KMS-11 (cell line): Measurements from ENCODE around the gene FAT1.

ENCODE experiments used
- H2AFZ ChIP-seq: fragments of 200-600 bp; sonication (generic); 2 replicates; pipeline ENCODE4 v1.6.1; 2016; ENCODE audit warnings: antibody characterized with exemption, mixed run types, low read depth
- H3K27ac ChIP-seq: fragments of 200-600 bp; sonication (generic); 2 replicates; pipeline ENCODE4 v1.6.1; 2016; ENCODE audit warnings: mild to moderate bottlenecking, mixed run types
- H3K27me3 ChIP-seq: fragments of 200-600 bp; sonication (generic); 2 replicates; pipeline ENCODE4 v1.6.1; 2017; ENCODE audit warnings: mild to moderate bottlenecking, low read depth, mixed run types, moderate library complexity; ENCODE audit not compliant: insufficient read depth
- H3K36me3 ChIP-seq: fragments of 200-600 bp; sonication (generic); 2 replicates; pipeline ENCODE4 v1.6.1; 2017; ENCODE audit warnings: mild to moderate bottlenecking, mixed run types; ENCODE audit not compliant: insufficient read depth
- H3K4me1 ChIP-seq: fragments of 200-600 bp; sonication (generic); 2 replicates; pipeline ENCODE4 v1.6.1; 2016; ENCODE audit warnings: mild to moderate bottlenecking, low read depth, mixed run types; ENCODE audit not compliant: poor library complexity, severe bottlenecking
- H3K4me2 ChIP-seq: fragments of 200-600 bp; sonication (generic); 2 replicates; pipeline ENCODE4 v1.7.0; 2016; ENCODE audit warnings: mild to moderate bottlenecking, mixed run types
- H3K4me3 ChIP-seq: fragments of 200-600 bp; sonication (generic); IDR thresholded peaks from 2 replicates; pipeline ENCODE4 v1.6.1; 2017; ENCODE audit warnings: low read depth, low read length, mixed read lengths; ENCODE audit not compliant: insufficient read depth
- H3K79me2 ChIP-seq: fragments of 200-600 bp; sonication (generic); 2 replicates; pipeline ENCODE4 v1.6.1; 2016; ENCODE audit warnings: low read depth, mixed run types; ENCODE audit not compliant: insufficient read depth
- H3K9ac ChIP-seq: fragments of 200-600 bp; sonication (generic); 2 replicates; pipeline ENCODE4 v1.6.1; 2016; ENCODE audit warnings: mild to moderate bottlenecking, mixed run types
- H4K20me1 ChIP-seq: fragments of 200-600 bp; sonication (generic); 2 replicates; pipeline ENCODE4 v1.6.1; 2016; ENCODE audit warnings: mild to moderate bottlenecking, mixed run types; ENCODE audit not compliant: insufficient read depth
- CTCF ChIP-seq: fragments of 200-600 bp; sonication (generic); conservative IDR thresholded peaks from 2 replicates; pipeline ENCODE4 v1.6.1; 2017; ENCODE audit warnings: low read depth, mild to moderate bottlenecking, antibody characterized with exemption, low read length, moderate library complexity, mixed read lengths

The FAT1 gene

GRCh38 chr4:186619088-186619487 is 104.6 kb downstream of the FAT1 start:
- H3K4me3 ChIP-seq: no peak overlapping the region
- H3K27me3 ChIP-seq: no peaks in the 10 kb centered on the region
- no peaks in the 10 kb centered on the region for H4K20me1 ChIP-seq
- no peak for TF ChIP-seq CTCF
- H2AFZ ChIP-seq: no peak overlapping the region
- H3K36me3 ChIP-seq: no peaks in the 10 kb centered on the region
- H3K4me2 ChIP-seq: no peak overlapping the region
- no peak overlapping the region for H3K27ac ChIP-seq
- no peaks in the 10 kb centered on the region for H3K79me2 ChIP-seq
- no peak overlapping the region for H3K9ac ChIP-seq
- H3K4me1 ChIP-seq: no peaks in the 10 kb centered on the region

GRCh38 chr4:186617921-186618320 is 105.7 kb downstream of the FAT1 start:
- no peak overlapping the region for H3K4me2 ChIP-seq
- H3K4me1 ChIP-seq: no peaks in the 10 kb centered on the region
- no peaks in the 10 kb centered on the region for H3K36me3 ChIP-seq
- H3K27ac ChIP-seq: no peak overlapping the region
- no peaks in the 10 kb centered on the region for H4K20me1 ChIP-seq
- H3K4me3 ChIP-seq: no peak overlapping the region
- H3K27me3 ChIP-seq: no peaks in the 10 kb centered on the region
- TF ChIP-seq CTCF: no peak
- H2AFZ ChIP-seq: no peak overlapping the region
- H3K9ac ChIP-seq: no peak overlapping the region
- H3K79me2 ChIP-seq: no peaks in the 10 kb centered on the region

GRCh38 chr4:186607490-186607889 is 116.2 kb downstream of the FAT1 start:
- Histone ChIP-seq H3K36me3 (no peaks in the 10 kb centered on the region), H3K27me3 (no peaks in the 10 kb centered on the region), H3K4me2 (no peak overlapping the region), H2AFZ (no peak overlapping the region), H3K27ac (no peak overlapping the region), H3K4me3 (no peak overlapping the region), H3K9ac (no peak overlapping the region), H3K79me2 (no peaks in the 10 kb centered on the region), H4K20me1 (no peaks in the 10 kb centered on the region), H3K4me1 (no peaks in the 10 kb centered on the region)
- no peak for TF ChIP-seq CTCF

- no peak overlapping the region for H3K9ac ChIP-seq
- H4K20me1 ChIP-seq: no peaks in the 10 kb centered on the region
- TF ChIP-seq CTCF: no peak
- H3K4me1 ChIP-seq: no peaks in the 10 kb centered on the region
- no peak overlapping the region for H3K4me3 ChIP-seq
- no peaks in the 10 kb centered on the region for H3K27me3 ChIP-seq
- no peak overlapping the region for H3K4me2 ChIP-seq
- no peaks in the 10 kb centered on the region for H3K36me3 ChIP-seq
- no peak overlapping the region for H3K27ac ChIP-seq
- H2AFZ ChIP-seq: no peak overlapping the region
- H3K79me2 ChIP-seq: no peaks in the 10 kb centered on the region
These were observed 117.1 kb downstream of the FAT1 start for GRCh38 chr4:186606591-186606992.
